Testis (tissue), 2 donors: ENCODE measurements around the gene CCDC51.

ENCODE experiments used
- CTCF ChIP-seq, 3 experiments: fragments of 450-650 bp in 2 of 3; fragments of 200-600 bp in 1 of 3; sonication (generic) in 1 of 3; IDR thresholded peaks; one replicate each; pipeline ENCODE4 v1.5.1; 2016 to 2019; ENCODE audit warnings: antibody characterized with exemption in 3 of 3, mild to moderate bottlenecking in 2 of 3, moderate library complexity in 1 of 3
- POLR2A ChIP-seq: fragments of 450-650 bp; IDR thresholded peaks from one replicate; pipeline ENCODE4 v1.6.1; 2017; ENCODE audit warnings: antibody characterized with exemption, mild to moderate bottlenecking, moderate library complexity

GRCh38 chr3:48451270-48451669 is 11.4 kb upstream of the CCDC51 start:
- TF ChIP-seq CTCF (IDR thresholded peaks at IDR 0.05) (no peak), POLR2A (no peak)
